ENCODE measurements around the gene NHSL1. TPM values are rescaled to one million over a fixed set of nuclear protein-coding genes. Genes with fewer than 3 reads are reported as not detected.

Gene NHSL1
- 23.1 and 30.2 TPM in 2 replicates for total RNA-seq

- DNase-seq (ENCODE audit: low read depth in 2 of 2): no peak
Measured at GRCh38 chr6:138499303-138500018, at the start of gene NHSL1. Gene NHSL1 (minus strand): TSS chr6:138499494. CDS start chr6:138499290, 204 bp downstream.

GRCh38 chr6:138546733-138547185, 47.5 kb upstream of the NHSL1 start:
- peak; percentile 92 to 98 for DNase-seq (ENCODE audit: low read depth in 2 of 2)

- DNase-seq (ENCODE audit: low read depth in 2 of 2): peak; percentile 85
Measured at GRCh38 chr6:138545621-138545980, 46.3 kb upstream of the NHSL1 start.

- DNase-seq (ENCODE audit: low read depth in 2 of 2): peak; percentile 24 to 29
Measured at GRCh38 chr6:138544501-138544900, 45.2 kb upstream of the NHSL1 start.

GRCh38 chr6:138543657-138544056, 44.4 kb upstream of the NHSL1 start:
- DNase-seq (ENCODE audit: low read depth in 2 of 2): no peak

- DNase-seq (ENCODE audit: low read depth in 2 of 2): peak in 1 of 2 donors; percentile 53
Measured at GRCh38 chr6:138541823-138542481, 42.7 kb upstream of the NHSL1 start.

- DNase-seq (ENCODE audit: low read depth in 2 of 2): no peak
Measured at GRCh38 chr6:138540468-138540867, 41.2 kb upstream of the NHSL1 start.

- no peak for DNase-seq (ENCODE audit: low read depth in 2 of 2)
Measured at GRCh38 chr6:138539876-138540275, 40.6 kb upstream of the NHSL1 start.

- no peak for DNase-seq (ENCODE audit: low read depth in 2 of 2)
Measured at GRCh38 chr6:138538390-138539031, 39.2 kb upstream of the NHSL1 start.

GRCh38 chr6:138537106-138537505, 37.8 kb upstream of the NHSL1 start:
- peak; percentile 56 to 82 for DNase-seq (ENCODE audit: low read depth in 2 of 2)

- no peak for DNase-seq (ENCODE audit: low read depth in 2 of 2)
Measured at GRCh38 chr6:138535728-138536455, 36.6 kb upstream of the NHSL1 start.

- no peak for DNase-seq (ENCODE audit: low read depth in 2 of 2)
Measured at GRCh38 chr6:138533667-138534066, 34.4 kb upstream of the NHSL1 start.

- DNase-seq (ENCODE audit: low read depth in 2 of 2): no peak
Measured at GRCh38 chr6:138531387-138531786, 32.1 kb upstream of the NHSL1 start.

GRCh38 chr6:138529478-138529877, 30.2 kb upstream of the NHSL1 start:
- no peak for DNase-seq (ENCODE audit: low read depth in 2 of 2)

- DNase-seq (ENCODE audit: low read depth in 2 of 2): no peak
Measured at GRCh38 chr6:138528956-138529355, 29.7 kb upstream of the NHSL1 start.

GRCh38 chr6:138528137-138528536, 28.8 kb upstream of the NHSL1 start:
- DNase-seq (ENCODE audit: low read depth in 2 of 2): peak in 1 of 2 donors; percentile 29

- no peak for DNase-seq (ENCODE audit: low read depth in 2 of 2)
Measured at GRCh38 chr6:138527411-138528088, 28.3 kb upstream of the NHSL1 start.

GRCh38 chr6:138526822-138527235, 27.5 kb upstream of the NHSL1 start:
- DNase-seq (ENCODE audit: low read depth in 2 of 2): no peak

GRCh38 chr6:138525355-138525754, 26.1 kb upstream of the NHSL1 start:
- no peak for DNase-seq (ENCODE audit: low read depth in 2 of 2)

- peak in 1 of 2 donors; percentile 38 for DNase-seq (ENCODE audit: low read depth in 2 of 2)
Measured at GRCh38 chr6:138524526-138524925, 25.2 kb upstream of the NHSL1 start.

All from lung microvascular endothelial cell (primary cell).